ENCODE data around the gene NRARP. TPM values are rescaled to one million over a fixed set of nuclear protein-coding genes. Genes with fewer than 3 reads are reported as not detected.

The NRARP gene
- total RNA-seq, 1 experiment from 2014 or later: 23.8 TPM

DNA sequence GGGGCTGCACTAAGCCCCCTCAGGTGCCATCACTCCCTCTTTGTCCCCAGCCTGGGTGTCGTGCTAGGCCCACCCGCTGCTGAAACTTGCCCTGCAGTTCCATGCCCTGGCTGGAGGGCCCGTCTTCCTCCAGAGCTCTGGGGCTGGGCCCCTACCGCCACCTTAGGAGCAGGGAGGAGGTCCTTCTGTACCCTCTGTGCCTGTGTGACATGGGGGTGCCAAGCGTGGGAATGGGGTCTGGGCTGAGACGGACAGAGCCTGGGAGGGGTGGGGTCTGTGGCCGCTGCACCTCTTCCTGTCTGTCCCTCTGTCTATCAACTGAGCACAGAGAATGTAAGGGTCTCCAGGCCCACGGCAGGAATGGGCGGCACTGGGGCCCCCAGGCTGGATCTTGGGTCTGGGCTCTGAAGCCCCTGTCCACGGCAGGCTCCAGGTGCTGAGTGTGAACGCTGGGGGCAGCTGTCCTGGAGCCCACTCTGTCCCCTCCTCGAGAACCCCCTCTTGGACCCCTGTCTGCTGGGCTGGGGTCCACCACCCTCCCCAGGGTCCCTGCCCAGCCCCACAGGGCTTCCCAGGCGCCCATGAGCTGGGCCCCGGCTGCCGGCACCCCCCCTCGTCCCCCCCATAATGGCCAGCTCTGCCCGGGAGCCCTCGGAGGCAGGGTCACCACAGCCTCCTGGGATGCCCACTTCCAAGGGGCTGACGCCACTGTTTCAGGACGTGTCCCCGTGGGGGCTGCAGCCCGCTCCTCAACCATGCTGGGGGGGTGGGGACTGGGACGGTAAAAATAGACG lies 15.8 kb upstream of the NRARP start:
- no peaks in the 10 kb centered on the region for H3K79me2 ChIP-seq (ENCODE audit: insufficient read depth, low read length)
- H2AFZ ChIP-seq (ENCODE audit: low read length): no peak overlapping the region
- peaks cover 1% of the 10 kb centered on the region; the same call in 1 of the 2 replicates for H3K4me1 ChIP-seq (ENCODE audit: insufficient read depth, low read length)
- H3K79me1 ChIP-seq (ENCODE audit: insufficient read depth, low read depth, low read length, poor library complexity, severe bottlenecking): no peaks in the 10 kb centered on the region
- peaks cover 4% of the 10 kb centered on the region in 2 experiments; a peak in 3 of 5 replicates for H3K9me3 Mint-ChIP-seq
- no peak overlapping the region for H2BK12ac ChIP-seq (ENCODE audit: insufficient read length, low read depth, low read length)
- WGBS (ENCODE audit: extremely low coverage, insufficient read length, low lambda C conversion rate): no CpG with 5 or more reads among the region's 24 CpGs
- H3T11ph ChIP-seq (ENCODE audit: low read length): no peak overlapping the region
- H3K18ac ChIP-seq (ENCODE audit: insufficient read length, low read depth, low read length): no peak overlapping the region
- no peak overlapping the region for H3K23ac ChIP-seq (ENCODE audit: insufficient read length, low read depth, low read length)
- H3K27ac ChIP-seq (ENCODE audit: insufficient read length, low read depth, low read length): no peak overlapping the region
- H2BK120ac ChIP-seq (ENCODE audit: low read depth, low read length, poor library complexity, severe bottlenecking): no peak overlapping the region
- no peak overlapping the region for H4K5ac ChIP-seq (ENCODE audit: insufficient read length, low read depth, low read length)
- no peak overlapping the region for H4K8ac ChIP-seq (replicated peaks; ENCODE audit: insufficient read length, low read depth, low read length)
- H4K20me1 ChIP-seq (ENCODE audit: control insufficient read depth, insufficient read depth, insufficient read length): no peaks in the 10 kb centered on the region
- H2BK20ac ChIP-seq (ENCODE audit: low read depth, low read length, poor library complexity, severe bottlenecking): no peak overlapping the region
- no peaks in the 10 kb centered on the region for H3K36me3 Mint-ChIP-seq (ENCODE audit: insufficient read depth in 1 of 3, low read depth in 3 of 3)
- H3K4me3 Mint-ChIP-seq: no peak overlapping the region; a peak in 1 of 5 replicates
- no peak overlapping the region for H3K9ac ChIP-seq (ENCODE audit: extremely low read depth, insufficient read length, low read length)
- no peaks in the 10 kb centered on the region for H3K27me3 ChIP-seq (ENCODE audit: insufficient read depth, low read length)
- no peak overlapping the region for H2BK5ac ChIP-seq (ENCODE audit: insufficient read length, low read length)
- peak overlapping the region in 1 of 3 experiments; percentile 77; a peak in 1 of 7 replicates for H3K27ac Mint-ChIP-seq
- H3K27me3 Mint-ChIP-seq (ENCODE audit: low read depth): peaks cover 3% of the 10 kb centered on the region; the same call in 1 of the 2 replicates
- H3K4me2 ChIP-seq (ENCODE audit: insufficient read depth, insufficient read length, low read length): no peak overlapping the region
- DNase-seq: no peak
- H2AK5ac ChIP-seq (ENCODE audit: insufficient read length, low read length): no peak overlapping the region
- no peaks in the 10 kb centered on the region for H3K9me3 ChIP-seq (ENCODE audit: control insufficient read depth, low read depth, low read length)
- H3K56ac ChIP-seq (ENCODE audit: insufficient read length, low read depth, low read length): no peak overlapping the region
- H2BK15ac ChIP-seq (ENCODE audit: low read depth, low read length): no peak overlapping the region; the same call in 1 of the 2 replicates
- no peaks in the 10 kb centered on the region for H3K23me2 ChIP-seq (ENCODE audit: insufficient read length, low read depth, low read length, poor library complexity, severe bottlenecking)
- H4K91ac ChIP-seq (ENCODE audit: insufficient read length, low read depth, low read length): no peak overlapping the region
- no peak overlapping the region for H3K14ac ChIP-seq (ENCODE audit: insufficient read depth, low read length)
- no peak overlapping the region for H3K4ac ChIP-seq (ENCODE audit: low read depth, low read length)
- TF ChIP-seq CTCF (conservative IDR thresholded peaks at IDR 0.05): no peak
- peaks cover 6 to 11% of the 10 kb centered on the region in 2 experiments; a peak in 2 of 4 replicates for H3K4me1 Mint-ChIP-seq
